Tongue (tissue), 2 donors: Measurements from ENCODE around the gene RASEF. TPM values are rescaled to one million over a fixed set of nuclear protein-coding genes. Genes with fewer than 3 reads are reported as not detected.

Experiments
- DNase-seq: peaks from one replicate; pipeline ENCODE4 v3.0.0-alpha.2; 2015
- total RNA-seq: library from RNA; depleted of rRNA; stranded (reverse); fragments of >200 nt; gene quantifications from one replicate; pipeline ENCODE4 v1.2.3, GENCODE V29; 2014

Gene RASEF
- total RNA-seq, 1 donor from 2014 or later = 5.5 TPM

DNA sequence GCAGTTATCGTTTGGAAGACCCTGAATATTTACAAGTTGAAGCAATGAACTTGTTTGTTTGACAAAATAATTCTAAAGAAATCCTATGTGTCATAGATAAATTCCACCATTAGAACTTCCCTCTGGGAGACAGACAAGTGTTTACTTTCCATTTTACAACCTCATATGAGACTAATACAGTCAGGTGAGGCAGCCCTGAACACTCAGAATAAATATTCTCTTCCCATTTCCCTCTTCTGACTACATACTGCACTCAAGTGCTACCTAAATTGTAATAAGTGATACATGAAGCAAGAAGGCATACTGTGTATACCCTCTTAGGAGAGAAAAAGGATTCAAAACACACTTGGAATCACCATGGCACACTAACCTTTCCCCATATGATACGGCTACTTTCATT, 6.8 kb downstream of the RASEF start:
- no peak for DNase-seq

- DNase-seq = peak; percentile 11
These were observed 14.8 kb downstream of the RASEF start for GRCh38 chr9:83047839-83048775.

- peak; percentile 34 for DNase-seq
These were observed 19.3 kb downstream of the RASEF start for GRCh38 chr9:83043597-83043996.

DNA sequence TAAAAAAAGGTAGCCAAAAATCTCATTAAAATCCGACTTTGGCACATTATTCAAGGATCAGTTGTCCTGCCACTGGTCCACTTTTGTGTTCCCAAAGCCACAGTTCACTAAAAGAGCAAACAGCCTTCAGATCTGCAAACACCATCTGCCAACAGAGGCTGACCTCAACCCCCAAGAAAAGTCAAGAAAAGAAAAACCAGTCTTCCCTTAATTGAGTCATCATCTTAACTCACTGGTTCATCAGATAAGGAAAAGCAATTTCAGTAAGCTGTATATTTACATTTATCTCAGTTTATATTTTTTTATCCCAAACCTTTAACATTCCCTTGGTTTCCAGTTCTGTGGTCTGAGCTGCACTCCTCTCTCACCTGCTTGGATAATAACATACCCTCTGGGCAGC, 21.2 kb downstream of the RASEF start:
- DNase-seq = no peak

- no peak for DNase-seq
These were observed 23.6 kb downstream of the RASEF start for GRCh38 chr9:83039303-83039702.

GRCh38 chr9:83036043-83036442, 26.9 kb downstream of the RASEF start:
- DNase-seq = no peak

DNA sequence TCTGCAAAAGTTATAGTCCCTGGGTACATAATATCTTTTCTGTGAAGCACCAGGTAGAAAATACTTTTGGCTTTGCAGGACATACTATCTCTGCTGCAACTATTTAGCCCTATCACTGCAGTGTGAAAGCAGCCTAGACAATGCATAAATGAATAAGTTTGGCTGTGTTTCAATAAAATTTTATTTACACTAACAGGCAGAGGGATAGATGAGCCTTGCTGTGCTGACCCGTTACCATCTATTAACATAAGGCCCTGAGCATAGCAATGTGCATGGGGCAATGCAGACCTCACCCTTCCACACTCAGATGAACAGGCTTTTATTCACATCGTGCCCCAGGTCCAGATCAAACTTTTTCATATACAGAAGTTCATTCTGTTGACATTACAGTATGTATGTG, 27.8 kb downstream of the RASEF start:
- DNase-seq = no peak

DNA sequence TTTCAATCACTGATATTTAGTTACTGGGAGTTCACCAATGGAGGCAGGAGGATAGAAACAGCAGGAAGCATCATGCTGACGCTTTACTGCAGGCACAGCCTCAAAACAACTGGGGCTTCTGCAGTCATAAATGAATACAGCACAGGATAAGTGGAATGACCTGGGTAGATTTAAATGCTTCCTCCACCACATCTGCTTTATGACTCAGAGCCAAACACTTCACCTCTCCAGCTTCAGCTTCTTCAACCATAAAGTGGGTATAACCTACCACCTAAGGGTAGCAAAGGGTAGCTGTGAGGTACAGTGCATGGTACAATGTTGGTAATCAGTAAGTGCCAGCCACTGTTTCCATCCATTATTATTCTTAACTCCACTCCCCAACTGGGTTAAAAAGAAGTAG, 28.4 kb downstream of the RASEF start:
- no peak for DNase-seq

- DNase-seq = no peak
These were observed 28.9 kb downstream of the RASEF start for GRCh38 chr9:83034026-83034425.

DNA sequence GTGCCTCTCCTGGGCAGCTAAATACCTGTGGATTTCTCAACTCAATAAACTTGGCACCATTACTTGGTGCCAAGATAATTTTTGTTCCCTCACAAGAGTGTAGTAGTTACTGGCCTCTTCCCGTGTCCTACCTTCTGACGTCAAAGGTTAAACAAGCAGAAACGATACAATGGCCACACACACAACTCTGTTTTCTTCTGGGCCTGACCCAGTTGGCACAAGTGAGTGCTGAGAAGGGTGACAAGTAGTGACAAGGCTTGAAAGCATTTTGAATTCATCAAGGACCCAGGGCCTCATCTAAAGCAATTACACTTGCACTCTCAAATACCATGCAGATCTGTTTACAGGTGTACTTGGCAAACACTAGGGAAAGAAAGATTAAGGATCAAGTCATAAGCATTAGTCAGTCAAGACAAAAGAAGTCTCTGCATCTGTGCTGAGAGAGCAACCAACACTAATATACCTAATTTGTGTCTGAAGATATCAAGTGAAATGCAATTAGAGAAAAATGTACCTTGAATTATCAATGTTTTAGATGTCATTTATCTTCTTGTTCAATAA, 30.8 kb downstream of the RASEF start:
- DNase-seq = no peak

DNA sequence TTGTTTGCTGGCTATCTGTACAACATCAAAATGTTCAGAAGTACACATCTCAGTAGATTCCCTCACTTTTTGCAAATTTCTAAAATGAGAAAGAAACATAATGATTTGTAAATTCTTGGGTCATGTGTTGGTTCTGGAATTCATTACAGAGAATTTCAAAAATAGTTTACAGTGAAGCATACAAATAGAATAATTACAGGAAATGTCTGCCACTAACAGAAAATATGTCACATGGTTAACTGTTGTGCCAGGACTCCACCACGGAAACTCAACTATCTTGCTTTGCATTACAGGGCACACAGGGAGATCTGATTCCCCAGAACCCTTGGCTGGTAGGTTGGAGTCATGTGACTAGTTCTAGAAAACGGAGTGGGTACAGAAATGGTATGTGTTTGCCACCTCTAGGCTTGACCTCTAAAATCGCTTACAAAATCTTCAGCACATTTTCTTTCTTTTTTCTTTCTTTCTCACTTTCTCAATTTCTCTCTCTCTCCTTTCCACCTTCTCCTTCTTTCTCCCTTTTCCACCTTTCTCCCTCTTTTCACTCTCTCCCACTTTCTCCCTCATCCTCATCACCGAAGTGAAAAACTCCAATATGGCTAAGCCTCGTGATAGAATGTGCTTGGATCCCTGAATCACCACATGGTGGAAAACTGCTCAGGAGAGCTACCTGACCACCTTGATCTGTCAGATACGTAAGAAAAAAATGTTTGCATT, 32.4 kb downstream of the RASEF start:
- DNase-seq = no peak

GRCh38 chr9:83029531-83030137, 33.3 kb downstream of the RASEF start:
- DNase-seq = no peak

DNA sequence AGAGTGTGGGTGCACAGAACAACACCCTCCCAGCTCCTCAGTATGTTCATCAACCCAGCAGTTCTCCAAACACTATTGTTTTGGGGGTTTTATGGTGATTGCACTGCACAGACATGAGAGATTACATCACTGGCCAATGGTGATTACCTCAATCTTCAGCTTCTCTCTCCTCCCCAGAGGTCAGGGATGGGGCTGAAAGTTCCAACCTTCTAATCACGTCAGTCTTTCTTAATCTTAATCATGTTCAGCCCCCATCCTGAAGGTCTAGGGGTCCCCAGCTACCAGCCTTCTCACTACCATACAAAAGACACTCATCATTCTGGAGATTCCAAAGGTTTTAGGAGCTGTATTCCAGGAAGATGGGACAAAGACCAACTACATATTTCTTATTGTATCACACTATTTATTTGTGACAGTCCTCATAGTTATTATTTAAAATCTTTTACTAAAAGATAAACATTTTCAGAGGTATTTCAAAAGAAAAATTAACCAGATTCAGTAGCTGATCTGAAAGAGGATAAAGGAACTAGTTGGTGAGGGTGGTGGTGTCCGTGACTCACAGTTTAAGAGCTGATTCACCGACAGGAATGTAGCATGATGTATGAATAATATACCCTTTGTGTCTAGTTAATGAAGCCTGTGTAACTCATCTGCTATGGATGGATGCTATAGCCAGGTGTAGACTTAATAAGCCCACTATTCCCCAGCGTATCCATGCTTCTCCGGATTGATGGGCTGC, 35.6 kb downstream of the RASEF start:
- no peak for DNase-seq

- no peak for DNase-seq
These were observed 38.3 kb downstream of the RASEF start for GRCh38 chr9:83024506-83025125.

GRCh38 chr9:83023151-83023550, 39.8 kb downstream of the RASEF start:
- DNase-seq = no peak

- no peak for DNase-seq
These were observed 42.1 kb downstream of the RASEF start for GRCh38 chr9:83020864-83021263.

DNA sequence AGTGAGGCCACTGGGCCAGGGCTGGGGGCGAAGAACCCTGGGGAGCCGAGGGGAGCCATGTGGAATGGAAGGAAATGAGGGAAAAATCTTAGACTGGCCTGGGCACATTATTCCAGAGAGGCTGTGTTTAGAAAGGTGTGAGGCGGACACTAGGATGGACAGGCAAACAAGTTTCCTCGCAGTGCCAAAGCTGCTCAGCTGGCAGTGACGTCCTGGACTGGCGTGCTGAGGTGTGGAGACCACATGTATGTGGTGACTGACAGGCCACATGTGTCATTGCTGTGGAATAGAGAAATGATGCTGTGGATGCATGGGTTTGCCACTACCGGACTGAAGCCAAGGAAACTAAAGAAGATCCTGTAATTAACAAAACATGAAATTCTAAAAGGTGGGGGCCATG, 42.6 kb downstream of the RASEF start:
- DNase-seq = no peak

DNA sequence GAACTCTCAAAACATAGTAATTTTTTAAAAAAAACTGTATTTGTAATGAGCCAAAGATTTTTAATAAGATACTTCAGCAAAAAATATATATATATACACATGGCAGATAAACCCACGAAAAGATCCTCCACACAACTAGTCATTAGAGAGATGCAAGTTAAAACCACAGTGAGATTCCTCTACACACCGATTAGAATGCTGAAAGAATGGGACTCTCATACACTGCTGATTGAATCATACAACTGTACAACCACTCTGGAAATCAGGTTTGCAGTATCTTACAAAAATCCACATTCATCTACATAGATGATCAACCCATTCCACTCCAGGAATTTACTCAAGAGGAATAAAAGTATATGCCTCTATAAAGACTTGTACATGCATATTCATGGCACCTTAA, 43.7 kb downstream of the RASEF start:
- DNase-seq = no peak

DNA sequence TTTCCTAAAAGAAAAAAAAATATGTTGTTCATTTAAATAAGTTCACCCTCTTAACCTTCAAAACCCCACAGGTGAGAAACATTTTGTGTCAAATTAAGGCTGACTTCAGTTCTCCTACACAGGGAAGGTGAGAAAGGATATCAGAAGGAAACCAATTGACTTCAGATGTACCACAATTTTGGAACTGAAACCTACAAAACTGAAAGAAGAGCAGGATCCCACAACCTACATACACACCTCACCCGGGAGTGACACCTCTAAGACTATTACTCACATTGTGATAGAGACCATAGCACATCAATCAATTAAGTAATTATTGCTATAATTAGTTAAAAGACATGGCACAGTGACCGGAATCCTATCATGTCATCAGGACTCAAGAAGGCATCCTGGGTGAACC, 47.0 kb downstream of the RASEF start:
- DNase-seq = no peak

DNA sequence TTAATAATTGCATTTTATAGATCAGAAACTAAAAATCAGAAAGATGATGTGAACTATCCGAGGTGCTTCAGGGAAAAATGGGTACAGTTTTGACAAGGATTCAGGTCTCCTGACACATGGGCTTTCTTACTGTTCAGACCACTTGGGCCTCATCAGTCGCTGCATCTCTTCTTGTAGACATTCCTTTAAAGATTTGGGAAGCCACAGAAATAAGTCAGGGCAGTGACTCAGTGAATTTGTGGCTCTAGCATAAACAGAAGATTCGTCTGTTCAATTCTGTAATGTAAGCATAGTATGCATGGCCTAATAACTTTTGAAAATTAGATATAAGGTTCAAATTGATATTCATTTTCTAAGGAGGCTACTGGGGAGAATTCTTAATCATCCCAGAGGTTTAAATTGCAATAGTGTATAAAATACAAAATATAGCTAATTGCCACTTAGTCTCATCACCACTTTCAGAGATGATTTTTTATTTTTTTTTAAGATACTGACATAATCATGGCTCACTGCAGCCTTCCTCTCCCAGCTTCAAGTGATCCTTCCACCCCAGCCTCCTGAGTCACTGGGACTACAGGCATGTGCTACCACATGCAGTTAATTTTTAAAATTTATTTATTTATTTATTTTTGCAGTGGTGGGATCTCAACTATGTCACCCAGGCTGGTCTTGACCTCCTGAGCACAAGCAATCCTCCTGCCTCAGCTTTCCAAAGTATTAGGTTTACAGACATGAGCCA, 48.9 kb downstream of the RASEF start:
- DNase-seq = no peak
